Activated CD4-positive, alpha-beta memory T cell treated with anti-CD3 and anti-CD28 coated beads for 36 hours (primary cell): ENCODE results near the gene MYO1D. TPM values are rescaled to one million over a fixed set of nuclear protein-coding genes. Genes with fewer than 3 reads are reported as not detected.
A peak's percentile ranks its signal among the peaks of the same experiment; 100 is the strongest.

ENCODE experiments used
- CTCF ChIA-PET: fragments of 350-600 bp; sonication (Branson Sonifier 250); formaldehyde crosslinking; loops from one replicate; lab custom pipeline; 2021; ENCODE audit warnings: antibody characterized with exemption, inconsistent platforms; lab: Charles Lee
- POLR2A ChIA-PET: fragments of 350-600 bp; sonication (Branson Sonifier 250); formaldehyde crosslinking; loops from one replicate; lab custom pipeline; 2021; ENCODE audit warnings: antibody characterized with exemption; lab: Charles Lee
- DNase-seq: peaks from one replicate; pipeline ENCODE4 v3.0.0-alpha.2; 2020
- H3K27ac Mint-ChIP-seq: one replicate; pipeline ENCODE4 v1.8.0; 2021; ENCODE audit warnings: mixed read lengths
- H3K27me3 Mint-ChIP-seq: one replicate; pipeline ENCODE4 v1.8.0; 2021; ENCODE audit warnings: mixed read lengths
- H3K36me3 Mint-ChIP-seq: one replicate; pipeline ENCODE4 v1.8.0; 2021; ENCODE audit warnings: mixed read lengths
- H3K4me1 Mint-ChIP-seq: one replicate; pipeline ENCODE4 v1.8.0; 2021; ENCODE audit warnings: low read depth, mixed read lengths
- H3K4me3 Mint-ChIP-seq: one replicate; pipeline ENCODE4 v1.8.0; 2021; ENCODE audit warnings: mild to moderate bottlenecking, mixed read lengths
- H3K9me3 Mint-ChIP-seq: one replicate; pipeline ENCODE4 v1.8.0; 2021; ENCODE audit warnings: mixed read lengths
- intact Hi-C: fragments of 100-400 bp; cut with micrococcal nuclease; formaldehyde crosslinking; loops from one replicate; pipeline ENCODE4 v1.15.1; 2023
- total RNA-seq, 2 experiments: library from RNA; stranded (reverse); gene quantifications; one replicate each; pipeline ENCODE4 v1.2.3, GENCODE V29; 2021

The MYO1D gene
- total RNA-seq, 2 experiments from 2014 or later, result 13.5 to 18.9 TPM

- intact Hi-C loops, result no loop called here
- Mint-ChIP-seq H3K9me3 (no peaks in the 10 kb centered on the region), H3K4me1 (peaks cover 30% of the 10 kb centered on the region), H3K36me3 (no peaks in the 10 kb centered on the region), H3K4me3 (no peak overlapping the region), H3K27me3 (no peaks in the 10 kb centered on the region), H3K27ac (peak overlapping the region; percentile 75)
- ChIA-PET POLR2A (no interaction called here), CTCF (interaction anchor here (1.4 to 2.1 kb wide), 2 partner anchors 11 to 96 kb away, joined by 3 to 10 read pairs; no protein-coding TSS in a partner anchor)
- no peak for DNase-seq
Measured at GRCh38 chr17:32558326-32558955, 318.5 kb downstream of the MYO1D start.

- Mint-ChIP-seq H3K36me3 (no peaks in the 10 kb centered on the region), H3K27me3 (no peaks in the 10 kb centered on the region), H3K4me1 (peaks cover 54% of the 10 kb centered on the region), H3K9me3 (no peaks in the 10 kb centered on the region), H3K27ac (no peak overlapping the region), H3K4me3 (no peak overlapping the region)
- intact Hi-C loops, result no loop called here
- DNase-seq, result no peak
- ChIA-PET CTCF (interaction anchor here (2.0 kb wide), 1 partner anchor 94 kb away, joined by 5 read pairs; no protein-coding TSS in a partner anchor), POLR2A (no interaction called here)
Measured at GRCh38 chr17:32555611-32556310, 321.2 kb downstream of the MYO1D start.

- Mint-ChIP-seq H3K4me1 (peaks cover 43% of the 10 kb centered on the region), H3K4me3 (no peak overlapping the region), H3K36me3 (no peaks in the 10 kb centered on the region), H3K27ac (no peak overlapping the region), H3K9me3 (no peaks in the 10 kb centered on the region), H3K27me3 (no peaks in the 10 kb centered on the region)
- ChIA-PET POLR2A (no interaction called here), CTCF (interaction anchor here (1.0 to 1.3 kb wide), 2 partner anchors 66 to 91 kb away, joined by 3 to 4 read pairs; partner anchors contain the start of gene CDK5R1)
- intact Hi-C loops, result no loop called here
- no peak for DNase-seq
Measured at GRCh38 chr17:32553168-32553567, 323.8 kb downstream of the MYO1D start.

GRCh38 chr17:32552280-32552679, 324.6 kb downstream of the MYO1D start:
- H3K27me3 Mint-ChIP-seq, result no peaks in the 10 kb centered on the region
- H3K36me3 Mint-ChIP-seq, result no peaks in the 10 kb centered on the region
- H3K4me1 Mint-ChIP-seq, result peaks cover 39% of the 10 kb centered on the region
- no peak for DNase-seq
- intact Hi-C loops, result no loop called here
- ChIA-PET POLR2A (no interaction called here), CTCF (no interaction called here)
- no peak overlapping the region for H3K4me3 Mint-ChIP-seq
- H3K9me3 Mint-ChIP-seq, result no peaks in the 10 kb centered on the region
- H3K27ac Mint-ChIP-seq, result peak overlapping the region; percentile 10

GRCh38 chr17:32551186-32551955, 325.6 kb downstream of the MYO1D start:
- H3K9me3 Mint-ChIP-seq, result no peaks in the 10 kb centered on the region
- no peak for DNase-seq
- intact Hi-C loops, result loop anchor here (1.0 to 2.0 kb wide), 2 partner anchors 13 to 28 kb away; no protein-coding TSS in a partner anchor

GRCh38 chr17:32549559-32549958, 327.4 kb downstream of the MYO1D start:
- CTCF ChIA-PET, result interaction anchor here (0.7 kb wide), 1 partner anchor 88 kb away, joined by 3 read pairs; no protein-coding TSS in a partner anchor
- H3K4me1 Mint-ChIP-seq, result peaks cover 34% of the 10 kb centered on the region
- POLR2A ChIA-PET, result no interaction called here
- H3K27ac Mint-ChIP-seq, result no peak overlapping the region
- H3K27me3 Mint-ChIP-seq, result no peaks in the 10 kb centered on the region
- DNase-seq, result no peak
- H3K36me3 Mint-ChIP-seq, result no peaks in the 10 kb centered on the region
- no peak overlapping the region for H3K4me3 Mint-ChIP-seq
- no peaks in the 10 kb centered on the region for H3K9me3 Mint-ChIP-seq
- intact Hi-C loops, result no loop called here

More at GRCh38 chr17:32551186-32551955, 325.6 kb downstream of the MYO1D start:
- Mint-ChIP-seq H3K4me3 (peak overlapping the region; percentile 20), H3K27me3 (no peaks in the 10 kb centered on the region), H3K27ac (peak overlapping the region; percentile 59), H3K36me3 (no peaks in the 10 kb centered on the region), H3K4me1 (peaks cover 39% of the 10 kb centered on the region)
- CTCF ChIA-PET, result interaction anchor here (1.0 kb wide), 1 partner anchor 28 kb away, joined by 4 read pairs; no protein-coding TSS in a partner anchor
- POLR2A ChIA-PET, result interaction anchor here (0.7 to 1.1 kb wide), 3 partner anchors 13 to 62 kb away, joined by 3 to 8 read pairs (median 3); no protein-coding TSS in a partner anchor

GRCh38 chr17:32546031-32546444, 330.9 kb downstream of the MYO1D start:
- Mint-ChIP-seq H3K9me3 (no peaks in the 10 kb centered on the region), H3K36me3 (no peaks in the 10 kb centered on the region), H3K27me3 (no peaks in the 10 kb centered on the region), H3K4me1 (peaks cover 8% of the 10 kb centered on the region), H3K27ac (no peak overlapping the region), H3K4me3 (no peak overlapping the region)
- ChIA-PET CTCF (interaction anchor here (0.6 kb wide), 2 partner anchors 8 to 46 kb away, joined by 3 read pairs; no protein-coding TSS in a partner anchor), POLR2A (no interaction called here)
- intact Hi-C loops, result no loop called here
- no peak for DNase-seq

- ChIA-PET CTCF (no interaction called here), POLR2A (no interaction called here)
- Mint-ChIP-seq H3K4me1 (peaks cover 1% of the 10 kb centered on the region), H3K36me3 (no peaks in the 10 kb centered on the region), H3K4me3 (no peak overlapping the region), H3K9me3 (no peaks in the 10 kb centered on the region), H3K27ac (no peak overlapping the region), H3K27me3 (no peaks in the 10 kb centered on the region)
- intact Hi-C loops, result no loop called here
- DNase-seq, result no peak
Measured at GRCh38 chr17:32542186-32542585, 334.7 kb downstream of the MYO1D start.

- peaks cover 7% of the 10 kb centered on the region for H3K4me1 Mint-ChIP-seq
- H3K36me3 Mint-ChIP-seq, result no peaks in the 10 kb centered on the region
- no peaks in the 10 kb centered on the region for H3K9me3 Mint-ChIP-seq
- POLR2A ChIA-PET, result no interaction called here
- H3K27ac Mint-ChIP-seq, result no peak overlapping the region
- no peak for DNase-seq
- no peak overlapping the region for H3K4me3 Mint-ChIP-seq
- intact Hi-C loops, result no loop called here
- CTCF ChIA-PET, result no interaction called here
- H3K27me3 Mint-ChIP-seq, result no peaks in the 10 kb centered on the region
Measured at GRCh38 chr17:32541640-32542039, 335.3 kb downstream of the MYO1D start.

- CTCF ChIA-PET, result interaction anchor here (1.0 kb wide), 1 partner anchor 18 kb away, joined by 4 read pairs; no protein-coding TSS in a partner anchor
- H3K27ac Mint-ChIP-seq, result no peak overlapping the region
- DNase-seq, result no peak
Measured at GRCh38 chr17:32536736-32537643, 339.9 kb downstream of the MYO1D start.

GRCh38 chr17:32533296-32533695, 343.6 kb downstream of the MYO1D start:
- peaks cover 23% of the 10 kb centered on the region for H3K4me1 Mint-ChIP-seq
- no peaks in the 10 kb centered on the region for H3K9me3 Mint-ChIP-seq
- no peaks in the 10 kb centered on the region for H3K27me3 Mint-ChIP-seq
- ChIA-PET POLR2A (no interaction called here), CTCF (interaction anchor here (1.4 kb wide), 1 partner anchor 70 kb away, joined by 8 read pairs; no protein-coding TSS in a partner anchor)
- no peak for DNase-seq
- intact Hi-C loops, result no loop called here
- no peaks in the 10 kb centered on the region for H3K36me3 Mint-ChIP-seq
- H3K27ac Mint-ChIP-seq, result no peak overlapping the region
- H3K4me3 Mint-ChIP-seq, result no peak overlapping the region

More at GRCh38 chr17:32536736-32537643, 339.9 kb downstream of the MYO1D start:
- H3K27me3 Mint-ChIP-seq, result no peaks in the 10 kb centered on the region
- H3K9me3 Mint-ChIP-seq, result no peaks in the 10 kb centered on the region
- intact Hi-C loops, result loop anchor here (1.0 kb wide), 1 partner anchor 13 kb away; no protein-coding TSS in a partner anchor
- H3K4me3 Mint-ChIP-seq, result no peak overlapping the region
- H3K4me1 Mint-ChIP-seq, result peaks cover 11% of the 10 kb centered on the region
- POLR2A ChIA-PET, result no interaction called here
- H3K36me3 Mint-ChIP-seq, result no peaks in the 10 kb centered on the region
